HG02938 (cell line): Measurements from ENCODE around the gene ARHGAP8.
"Not testable (repeated sequence)": the region's sequence is repeated elsewhere in the genome, so short reads cannot be mapped to it uniquely, and the experiment has no call there.

Experiments
- ATAC-seq: cut with Tn5 transposase; IDR thresholded peaks from one replicate; pipeline ENCODE4 v1.9.1; 2021; ENCODE audit warnings: mild to moderate bottlenecking, moderate library complexity; ENCODE audit not compliant: unreplicated experiment

ARHGAP8 gene

DNA sequence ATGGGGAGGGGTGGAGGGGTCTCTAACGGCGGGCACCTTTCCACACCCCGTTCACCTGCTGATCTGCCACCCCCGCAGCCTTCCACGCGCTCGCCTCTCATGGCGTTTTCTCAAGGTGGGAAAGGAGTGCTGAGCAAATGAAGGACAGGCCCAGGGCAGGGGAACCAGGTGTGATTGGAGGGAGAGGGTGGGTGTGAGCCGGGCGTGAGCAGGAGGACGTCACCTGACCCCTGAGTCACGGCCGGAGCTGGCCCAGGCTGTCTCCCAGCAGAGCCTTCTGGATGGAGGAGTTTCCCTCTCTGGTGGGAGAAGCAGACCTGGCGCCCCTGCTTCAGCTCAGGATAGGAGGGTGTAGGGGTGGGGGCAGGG, 14.0 kb upstream of the ARHGAP8 start:
- no peak for ATAC-seq

DNA sequence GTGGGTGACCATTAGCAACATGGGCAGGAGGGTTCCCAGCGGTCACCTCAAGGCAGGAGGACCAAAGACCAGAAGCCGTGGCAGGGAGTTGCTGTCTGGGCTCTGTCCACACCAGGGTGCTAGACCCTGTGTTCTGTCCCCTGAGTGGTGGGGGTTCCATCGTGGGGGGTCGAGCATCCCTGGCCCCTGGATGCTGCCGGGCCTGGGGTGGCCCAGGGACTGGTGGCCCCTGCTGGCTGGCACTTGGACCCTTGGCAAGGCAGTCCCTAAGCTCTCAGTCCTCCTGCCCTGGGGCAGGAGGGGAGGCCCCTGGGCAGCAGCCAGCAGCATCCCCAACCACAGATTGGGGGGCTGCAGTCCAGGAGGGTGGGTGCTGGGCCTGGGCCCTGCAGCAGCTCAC, 13.4 kb upstream of the ARHGAP8 start:
- ATAC-seq = no peak

DNA sequence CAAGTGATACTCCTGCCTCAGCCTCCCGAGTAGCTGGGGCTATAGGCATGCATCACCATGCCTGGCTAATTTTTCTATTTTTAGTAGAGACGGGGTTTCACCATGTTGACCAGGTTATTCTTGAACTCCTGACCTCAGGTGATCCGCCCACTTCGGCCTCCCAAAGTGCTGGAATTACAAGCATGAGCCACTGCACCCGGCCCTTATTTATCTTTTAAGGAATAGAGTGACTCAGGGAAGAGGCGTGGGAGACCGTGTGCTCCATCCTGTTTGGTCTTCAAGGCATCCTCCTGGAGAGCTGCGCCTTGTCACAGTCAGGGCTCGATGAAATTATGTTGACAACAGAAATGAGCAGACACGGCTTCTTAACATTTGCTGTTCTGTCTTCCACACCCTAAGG, 12.7 kb upstream of the ARHGAP8 start:
- ATAC-seq = not testable (repeated sequence)

DNA sequence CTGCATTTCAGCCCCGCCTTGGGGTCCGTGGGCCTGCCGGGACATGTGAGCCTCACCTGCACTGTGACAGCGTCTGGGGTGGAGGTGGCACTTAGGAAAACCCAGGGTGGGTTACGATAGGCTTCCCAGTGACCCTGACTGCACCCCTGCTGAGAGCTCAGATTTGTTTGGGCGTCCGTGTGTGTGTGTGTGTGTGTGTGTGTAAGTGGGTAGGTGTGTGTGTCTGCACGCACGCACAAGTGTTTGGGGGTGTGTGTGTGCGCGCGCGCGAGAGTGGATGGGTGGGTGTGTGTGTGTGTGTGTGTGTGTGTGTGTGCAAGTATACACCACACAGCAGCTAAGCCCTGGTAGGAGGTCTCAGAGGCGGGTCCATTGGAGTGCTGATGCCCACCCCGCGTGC, 12.1 kb upstream of the ARHGAP8 start:
- ATAC-seq = no peak

DNA sequence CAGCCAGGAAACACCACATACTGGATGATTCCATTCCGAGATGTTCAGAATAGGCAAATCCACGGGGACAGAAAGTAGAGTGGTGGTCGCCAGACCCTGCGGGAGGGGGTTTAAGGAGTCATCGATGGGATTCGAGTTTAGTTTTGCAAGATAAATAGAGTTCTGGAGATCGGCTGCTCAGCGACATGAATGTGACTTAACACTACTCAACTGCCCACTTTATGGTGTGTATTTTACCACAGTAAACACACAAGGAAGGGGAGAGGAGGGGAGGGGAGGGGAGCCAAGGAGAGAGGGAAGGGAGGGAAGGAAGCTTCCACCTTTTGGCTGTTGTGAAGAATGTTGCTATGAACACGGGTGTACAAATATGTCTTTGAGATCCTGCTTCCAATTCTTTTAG, 10.4 kb upstream of the ARHGAP8 start:
- no peak for ATAC-seq

DNA sequence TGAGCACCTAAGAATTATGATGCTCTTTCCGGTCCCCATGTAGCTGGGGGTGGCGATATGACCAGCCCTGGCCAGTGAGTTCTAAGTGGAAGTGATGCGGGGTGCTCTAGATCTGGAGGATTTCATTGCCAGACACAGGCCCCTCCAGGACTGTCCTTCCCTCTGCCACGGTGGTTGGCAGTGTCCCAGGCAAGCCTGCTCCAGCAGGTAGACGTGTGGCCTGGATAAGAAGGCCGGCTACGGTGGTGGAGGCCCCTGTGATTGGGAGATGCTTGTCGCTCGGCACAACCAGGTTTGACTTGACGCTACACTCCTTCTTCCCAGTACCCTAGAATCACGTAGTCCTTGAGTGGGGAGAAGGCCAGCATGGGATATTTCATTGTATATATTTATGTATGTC, 9.1 kb upstream of the ARHGAP8 start:
- no peak for ATAC-seq

DNA sequence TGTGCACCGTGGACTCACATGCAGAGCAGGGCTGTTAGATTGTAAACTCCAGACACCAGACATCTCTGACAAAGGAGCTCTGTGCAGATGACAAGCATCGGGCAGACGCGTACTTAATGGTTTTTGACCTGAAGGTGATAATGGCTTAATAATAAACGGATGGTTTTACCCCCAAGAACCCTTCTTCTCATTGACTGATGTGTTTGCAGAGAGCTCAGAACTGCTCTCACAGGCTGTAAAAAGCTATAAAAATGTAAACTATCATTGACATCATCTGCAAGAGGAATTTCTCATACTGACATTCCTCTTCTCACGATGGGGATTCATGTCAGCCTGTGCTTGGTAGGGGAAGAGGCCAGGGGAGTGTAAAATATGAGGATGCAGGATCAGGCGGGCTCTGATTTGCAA, 8.6 kb upstream of the ARHGAP8 start:
- no peak for ATAC-seq

DNA sequence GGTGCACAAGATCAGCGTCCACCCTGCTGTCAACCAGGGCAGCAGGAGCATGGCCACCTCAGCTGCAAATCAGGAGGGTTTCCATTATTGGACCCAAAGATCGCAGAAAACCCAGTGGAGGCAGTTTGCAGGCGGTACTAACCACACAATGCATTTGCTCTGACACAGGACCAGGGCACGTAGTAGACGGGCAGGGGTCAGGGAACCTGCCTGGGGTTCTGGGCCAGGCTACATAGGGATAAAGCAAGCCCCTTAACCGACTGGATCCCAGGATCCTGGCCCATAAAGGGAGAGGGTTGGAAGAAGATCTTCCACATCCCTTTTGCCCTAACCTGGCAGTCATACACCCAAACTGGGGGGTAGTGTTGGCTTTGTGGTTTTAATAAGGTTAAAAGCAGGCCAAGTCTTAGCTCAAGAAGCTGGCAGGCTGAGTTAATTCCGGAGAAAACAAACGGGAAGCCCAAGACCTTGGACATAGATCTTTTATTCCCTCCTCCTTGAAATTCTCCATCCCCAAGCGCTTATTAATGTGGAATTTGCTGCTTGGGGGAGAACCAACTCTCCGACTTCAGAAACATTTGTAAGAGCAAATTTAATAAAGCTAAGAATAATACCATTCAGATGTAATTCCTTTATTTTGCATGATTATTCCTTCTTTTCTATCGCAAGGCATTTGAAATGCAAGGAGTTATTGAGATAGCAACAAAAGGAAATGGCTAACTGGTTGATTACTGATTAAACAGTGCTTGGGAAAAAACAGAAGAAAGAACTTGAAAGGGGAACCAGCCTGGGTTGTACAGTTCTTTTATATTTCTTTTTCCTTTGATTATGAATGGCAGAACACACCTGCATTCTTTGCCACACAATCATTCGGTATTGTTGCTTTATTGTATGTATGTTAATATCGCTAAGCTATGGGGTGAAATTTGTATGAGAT, 6.3 kb upstream of the ARHGAP8 start:
- ATAC-seq = no peak

DNA sequence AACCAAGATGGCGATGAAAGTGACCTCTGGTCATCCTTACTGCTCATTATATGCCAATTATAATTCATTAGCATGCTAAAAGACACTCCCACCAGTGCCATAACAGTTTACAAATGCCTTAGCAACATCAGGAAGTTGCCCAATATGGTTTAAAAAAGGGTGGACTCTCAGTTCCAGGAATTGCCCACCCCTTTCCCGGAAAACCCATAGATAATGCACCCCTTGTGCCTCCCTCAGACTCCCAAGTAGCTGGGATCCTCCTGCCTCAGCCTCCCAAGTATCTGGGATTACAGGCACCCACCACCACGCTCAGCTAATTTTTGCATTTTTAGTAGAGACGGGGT, 4.6 kb upstream of the ARHGAP8 start:
- not testable (repeated sequence) for ATAC-seq

DNA sequence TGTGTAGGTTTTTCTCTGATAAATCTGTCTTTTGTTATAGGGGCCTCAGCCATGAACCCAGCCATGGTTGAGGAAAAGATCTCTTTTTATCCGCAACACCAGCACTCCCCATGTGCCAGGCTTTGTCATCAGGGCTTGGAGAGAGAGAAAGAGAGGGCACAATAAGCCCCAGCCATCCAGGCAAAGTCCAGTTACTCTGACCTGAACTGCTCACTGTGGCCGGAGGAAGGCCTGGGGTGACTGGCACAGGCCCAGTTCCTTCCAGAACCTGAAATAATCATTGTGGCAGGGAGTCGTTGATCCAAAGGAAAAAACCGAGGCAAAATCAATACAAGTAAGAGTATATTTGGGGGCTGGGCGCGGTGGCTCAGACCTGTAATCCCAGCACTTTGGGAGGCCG, 3.9 kb upstream of the ARHGAP8 start:
- no peak for ATAC-seq

DNA sequence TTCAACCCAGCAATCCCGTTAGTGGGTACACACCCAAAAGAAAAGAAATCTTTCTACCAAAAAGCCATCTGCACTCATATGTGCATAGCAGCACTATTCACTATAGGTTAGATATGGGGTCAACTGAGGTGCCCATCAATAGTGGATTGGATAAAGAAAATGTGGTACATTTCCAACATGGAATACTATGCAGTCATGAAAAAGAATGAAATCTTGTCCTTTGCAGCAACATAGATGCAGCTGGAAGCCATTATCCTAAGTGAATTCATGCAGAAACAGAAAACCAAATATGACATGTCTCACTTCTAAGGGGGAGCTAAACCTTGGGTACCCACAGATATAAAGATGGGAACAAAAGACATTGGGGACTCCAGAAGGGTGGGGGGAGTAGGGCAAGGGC, 1.9 kb upstream of the ARHGAP8 start:
- no peak for ATAC-seq

DNA sequence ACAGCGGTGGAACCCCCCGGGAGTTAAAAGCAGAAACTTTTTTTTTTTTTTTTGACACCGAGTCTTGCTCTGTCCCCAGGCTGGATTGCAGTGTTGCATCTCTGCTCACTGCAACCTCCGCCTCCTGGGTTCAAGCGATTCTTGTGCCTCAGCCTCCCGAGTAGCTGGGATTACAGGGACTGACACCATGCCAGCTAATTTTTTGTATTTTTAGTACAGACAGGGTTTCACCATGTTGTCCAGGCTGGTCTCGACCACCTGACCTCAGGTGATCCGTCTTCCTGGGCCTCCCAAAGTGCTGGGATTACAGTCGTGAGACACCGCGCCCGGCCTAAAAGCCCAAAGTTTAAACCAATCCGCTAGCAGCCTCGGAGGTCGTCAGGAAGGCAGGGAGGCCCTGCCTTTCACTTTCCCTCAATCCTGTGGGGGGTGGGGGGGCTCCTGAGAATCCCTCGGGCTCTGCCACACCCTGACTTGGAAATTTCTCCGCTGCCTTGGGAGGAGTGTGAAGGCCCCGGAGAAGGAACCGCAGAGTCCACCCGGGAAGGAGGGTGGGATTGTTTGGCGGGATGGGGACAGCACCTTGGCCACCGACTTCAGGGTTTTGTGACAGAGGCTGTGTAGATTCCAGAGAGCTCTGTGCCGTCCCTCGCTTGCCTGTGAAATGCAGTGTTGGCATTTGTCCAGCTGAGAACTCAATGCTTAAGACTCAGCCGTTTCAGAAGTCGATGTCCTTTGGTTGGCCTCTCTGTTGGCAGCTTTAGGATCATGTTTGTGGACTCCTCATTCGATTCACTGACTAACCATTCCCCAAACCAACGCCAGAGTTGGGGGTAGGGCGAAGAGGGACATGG, 1.0 kb downstream of the ARHGAP8 start:
- ATAC-seq = no peak

DNA sequence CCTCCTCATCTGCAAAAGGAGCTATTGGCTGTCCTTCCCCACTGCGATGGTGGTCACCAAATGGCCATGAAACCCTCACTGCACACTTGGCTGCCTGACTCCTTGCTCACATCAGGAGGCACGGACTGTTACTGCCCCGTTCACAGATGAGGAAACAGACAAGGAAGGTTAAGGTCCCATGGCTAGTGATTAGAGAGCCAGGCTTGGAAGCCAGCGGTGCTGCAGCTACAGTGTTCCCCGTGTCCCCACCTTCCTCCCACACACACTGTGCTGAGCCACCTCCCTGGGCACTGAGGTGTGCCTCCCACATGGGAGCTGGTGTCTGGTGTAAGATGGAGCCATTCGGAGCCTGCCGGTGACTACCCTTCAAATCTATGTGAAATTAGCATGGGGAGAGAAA, 2.6 kb downstream of the ARHGAP8 start:
- ATAC-seq = no peak

DNA sequence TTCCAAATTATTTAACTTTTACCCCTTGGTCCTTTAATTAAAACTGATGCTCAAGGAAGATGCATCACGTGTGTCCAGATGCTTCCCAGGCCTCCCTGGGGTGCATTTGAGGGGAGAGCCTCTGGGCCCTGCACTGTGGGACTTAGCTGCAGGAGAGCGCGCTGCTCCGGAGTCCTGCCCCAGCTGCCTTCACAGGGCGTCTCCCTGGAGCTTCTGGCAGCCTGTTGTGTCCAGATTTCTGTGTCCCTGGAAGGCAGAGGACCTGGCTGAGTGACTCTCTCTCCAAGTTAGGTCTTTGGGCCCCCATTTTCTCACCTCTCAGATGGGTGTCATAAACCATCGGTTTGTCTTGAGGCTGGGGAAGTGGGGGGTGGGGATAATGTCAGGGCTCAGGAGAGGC, 3.0 kb downstream of the ARHGAP8 start:
- no peak for ATAC-seq

DNA sequence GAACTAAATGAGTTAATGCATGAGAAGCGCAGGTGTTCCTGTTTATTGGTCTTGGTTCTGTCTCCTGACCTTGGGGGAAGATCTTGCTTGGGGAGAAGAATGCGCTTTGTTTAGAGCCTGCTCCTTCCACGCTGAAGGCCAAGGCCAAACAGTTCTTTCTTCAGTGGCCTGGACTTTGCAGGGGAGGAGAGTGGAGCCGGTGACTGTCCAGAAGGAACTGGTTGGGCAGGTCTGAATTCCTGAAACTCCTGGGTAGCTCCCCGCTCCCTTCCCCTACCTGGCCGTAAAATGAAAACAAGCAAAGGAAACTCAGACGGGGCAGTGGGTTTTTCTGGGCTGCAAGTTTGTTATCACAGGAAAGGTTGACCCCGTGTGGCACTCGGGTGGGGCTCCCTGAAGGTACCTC, 3.6 kb downstream of the ARHGAP8 start:
- ATAC-seq = no peak

DNA sequence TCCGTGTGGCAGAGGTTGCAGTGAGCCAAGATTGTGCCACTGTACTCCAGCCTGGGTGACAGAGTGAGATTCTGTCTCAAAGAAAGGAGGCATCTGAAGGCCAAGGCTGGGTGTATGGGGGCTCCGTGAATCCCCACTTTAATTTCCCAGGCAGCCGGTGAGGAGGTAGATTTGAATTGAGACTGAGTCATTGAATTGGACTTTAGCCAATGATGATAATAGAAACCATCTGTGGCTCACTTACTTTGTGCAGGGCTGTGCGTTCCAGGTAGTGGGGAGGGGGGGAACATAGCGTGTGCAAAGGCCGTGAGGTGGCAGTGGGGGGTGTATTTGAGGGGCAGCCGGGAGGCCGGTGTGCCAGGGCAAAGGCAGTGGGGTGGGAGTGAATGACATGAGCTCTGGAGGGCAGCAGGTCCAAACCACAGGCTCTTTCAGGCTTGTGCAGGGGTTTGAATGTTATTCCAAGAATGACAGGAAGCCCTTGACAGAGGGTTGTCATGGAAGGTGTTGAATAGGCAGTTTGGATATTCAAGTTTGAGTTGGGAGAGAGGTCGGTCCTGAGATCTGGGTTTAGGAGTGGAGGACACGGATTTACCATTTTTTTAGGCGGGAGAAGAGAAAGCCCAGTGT, 6.1 kb downstream of the ARHGAP8 start:
- no peak for ATAC-seq

DNA sequence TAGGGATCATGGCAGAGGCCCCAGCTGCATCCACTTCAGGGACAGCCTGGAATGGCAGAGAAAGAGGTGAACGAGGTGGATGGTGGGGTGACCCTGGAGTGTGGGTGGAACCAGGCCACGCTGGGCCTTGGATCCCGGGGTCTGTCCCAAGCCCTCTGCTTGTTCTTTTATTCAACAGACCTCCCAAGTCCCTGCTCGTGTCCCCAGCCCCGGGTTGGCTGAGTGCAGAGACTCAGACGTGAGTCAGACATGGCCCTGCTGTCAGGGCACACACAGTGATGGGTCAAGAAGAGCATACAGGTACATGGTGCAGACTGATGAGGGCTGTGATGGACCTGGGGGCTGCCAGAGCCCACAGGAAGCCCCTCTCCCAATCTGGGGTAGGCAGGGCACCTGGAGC, 6.6 kb downstream of the ARHGAP8 start:
- no peak for ATAC-seq

DNA sequence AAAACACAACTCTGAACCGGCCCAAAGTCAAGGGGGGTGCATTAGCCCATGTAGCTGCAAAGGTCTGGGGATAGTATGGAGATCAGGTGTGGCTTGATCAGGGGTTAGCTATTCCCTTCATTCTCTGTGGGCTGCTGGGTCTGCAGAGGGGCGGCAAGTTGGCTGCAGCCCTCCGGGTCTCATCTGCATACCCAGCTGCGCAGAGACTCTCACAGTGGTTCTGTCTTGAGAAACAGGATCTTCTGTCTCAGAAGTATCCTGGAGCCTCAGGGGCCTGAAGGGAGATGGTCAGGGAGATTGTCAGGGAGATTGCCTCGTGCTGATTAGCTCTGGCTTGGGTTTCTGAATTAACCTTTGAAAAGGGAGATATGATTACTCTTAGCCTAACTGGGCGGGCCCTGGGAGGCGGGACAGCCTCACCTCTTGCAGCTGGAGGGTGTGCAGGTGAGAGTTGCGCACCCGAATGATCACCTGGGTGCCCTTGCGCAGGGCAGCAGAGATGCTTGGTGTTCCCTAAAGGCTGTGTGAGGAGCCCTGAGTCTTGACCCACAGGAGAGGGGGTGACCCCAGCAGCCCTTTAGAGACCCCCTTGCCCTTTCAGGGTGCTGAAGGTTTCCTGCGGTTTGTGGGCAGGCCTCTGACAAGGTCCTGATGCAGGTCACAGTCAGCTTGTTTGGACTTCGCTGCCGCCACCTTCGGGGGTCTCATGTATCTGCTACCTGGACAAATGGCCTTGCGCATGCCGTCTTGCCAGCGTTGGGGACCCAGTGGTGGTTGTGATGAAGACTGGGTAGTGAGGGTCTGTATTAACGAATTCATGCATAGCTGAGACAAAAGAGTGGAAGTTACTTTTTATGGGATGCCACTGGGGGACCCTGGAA, 7.3 kb downstream of the ARHGAP8 start:
- ATAC-seq = no peak

DNA sequence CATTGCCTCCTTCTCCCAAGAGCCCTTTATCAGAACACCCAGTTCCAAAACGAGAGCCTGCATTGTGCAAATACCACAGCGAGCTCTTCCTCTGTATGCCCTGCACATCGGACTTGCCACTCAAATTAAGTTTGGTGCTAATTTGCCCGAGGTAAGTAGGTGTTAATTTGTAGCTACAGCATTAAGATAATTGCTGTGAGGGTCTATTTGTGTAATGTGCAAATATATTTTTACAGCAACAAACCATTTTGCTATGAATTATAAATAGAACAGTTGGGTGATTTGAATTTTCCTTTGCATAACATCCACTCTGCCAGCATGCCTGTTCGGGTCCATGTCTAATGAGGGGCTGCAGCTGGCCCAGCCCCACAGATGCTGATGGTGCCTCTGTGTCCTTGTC, 8.1 kb downstream of the ARHGAP8 start:
- ATAC-seq = no peak

DNA sequence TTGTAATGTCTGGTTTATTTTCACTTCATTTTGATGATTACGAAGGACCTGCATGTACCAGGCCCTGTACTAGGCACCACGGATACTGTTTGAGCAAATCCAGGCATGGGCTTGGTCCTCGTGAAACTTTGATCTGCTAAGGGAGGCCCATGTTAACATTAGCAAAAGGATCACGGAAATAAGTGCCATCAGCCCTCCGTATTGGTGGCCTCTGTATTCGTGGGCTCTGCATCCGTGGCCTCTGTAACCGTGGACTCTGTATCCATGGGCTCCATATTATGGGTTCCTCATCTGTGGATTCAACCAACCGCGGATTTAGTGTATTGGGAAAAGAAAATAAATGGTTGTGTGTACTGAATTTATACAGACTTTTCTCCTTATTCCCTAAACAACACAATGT, 8.7 kb downstream of the ARHGAP8 start:
- ATAC-seq = no peak

DNA sequence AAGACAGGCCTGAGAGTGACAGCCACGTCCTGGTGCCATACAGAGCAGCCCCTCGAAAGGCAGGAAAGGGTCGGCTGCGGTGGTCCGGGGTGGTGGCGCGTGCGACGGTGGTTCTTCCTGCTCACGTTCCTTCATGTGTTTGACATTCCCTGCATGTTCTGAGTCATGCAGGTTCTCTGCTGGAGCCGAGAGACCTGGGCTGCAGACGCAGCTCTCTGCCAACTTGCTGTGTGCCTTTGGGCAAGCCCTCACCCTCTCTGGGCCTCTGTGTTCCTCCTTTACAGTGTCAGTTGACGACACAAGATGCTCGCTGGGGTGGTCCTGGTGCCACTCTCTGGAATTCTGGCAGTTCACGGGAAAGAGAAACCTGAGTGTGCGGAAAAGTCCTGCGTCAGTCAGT, 12.0 kb downstream of the ARHGAP8 start:
- no peak for ATAC-seq
